Neural progenitor cell (in vitro differentiated cells): ENCODE data around the gene COL4A4.

Experiments used
- CTCF ChIP-seq: fragments of 200-600 bp; sonication (generic); IDR thresholded peaks from 2 replicates; pipeline ENCODE4 v1.5.1; 2017; ENCODE audit warnings: antibody characterized with exemption, mild to moderate bottlenecking
- EZH2 ChIP-seq: fragments of 200-600 bp; sonication (generic); IDR thresholded peaks from 2 replicates; pipeline ENCODE4 v1.6.1; 2017; ENCODE audit warnings: antibody characterized with exemption, mild to moderate bottlenecking, moderate library complexity

- TF ChIP-seq CTCF (no peak), EZH2 (no peak)
These were observed 2.1 kb downstream of the COL4A4 start for GRCh38 chr2:227161947-227162346.
